ENCODE data around the gene PRDM10. TPM values are rescaled to one million over a fixed set of nuclear protein-coding genes. Genes with fewer than 3 reads are reported as not detected.

PRDM10 gene
- total RNA-seq, 4 donors from 2014 or later, result 6.6 to 12.0 (median 7.4) TPM

- 60 to 77% methylated on average over 1 to 3 of the region's 4 CpGs for WGBS, 2 donors (ENCODE audit: low coverage in 1 of 2)
These were observed 56.4 kb downstream of the PRDM10 start for GRCh38 chr11:129946256-129946655.

GRCh38 chr11:129945373-129945772 lies 57.3 kb downstream of the PRDM10 start:
- Histone ChIP-seq H3K9me3 (no peaks in the 10 kb centered on the region), H3K27ac (no peak overlapping the region), H3K4me1 (peaks cover 0 to 2% (median 0%) of the 10 kb centered on the region in 3 donors), H3K36me3 (peaks cover 0 to 58% of the 10 kb centered on the region in 2 donors), H3K4me3 (no peak overlapping the region), H3K27me3 (no peaks in the 10 kb centered on the region)
- TF ChIP-seq POLR2AphosphoS5 (IDR thresholded peaks at IDR 0.05), result no peak
- TF ChIP-seq CTCF (IDR thresholded peaks at IDR 0.05), result no peak
- no peak for TF ChIP-seq EP300 (IDR thresholded peaks at IDR 0.05)
- no peak for TF ChIP-seq POLR2A (IDR thresholded peaks at IDR 0.05)
- WGBS, 2 donors (ENCODE audit: low coverage in 1 of 2), result 90 to 95% methylated on average over 8 to 11 of the region's 11 CpGs
- ATAC-seq, result no peak

More at GRCh38 chr11:129946256-129946655, 56.4 kb downstream of the PRDM10 start:
- no peak overlapping the region for H3K27ac ChIP-seq
- H3K4me3 ChIP-seq, result no peak overlapping the region
- TF ChIP-seq CTCF (IDR thresholded peaks at IDR 0.05) (no peak), POLR2AphosphoS5 (IDR thresholded peaks at IDR 0.05) (no peak), EP300 (IDR thresholded peaks at IDR 0.05) (no peak), POLR2A (IDR thresholded peaks at IDR 0.05) (no peak)
- no peaks in the 10 kb centered on the region for H3K9me3 ChIP-seq
- peaks cover 0 to 11% (median 0%) of the 10 kb centered on the region in 3 donors for H3K4me1 ChIP-seq
- ATAC-seq, result no peak
- H3K36me3 ChIP-seq, result peaks cover 0 to 58% of the 10 kb centered on the region in 2 donors
- no peaks in the 10 kb centered on the region for H3K27me3 ChIP-seq

GRCh38 chr11:129944696-129945095 lies 57.9 kb downstream of the PRDM10 start:
- Histone ChIP-seq H3K27me3 (no peaks in the 10 kb centered on the region), H3K9me3 (no peaks in the 10 kb centered on the region), H3K4me3 (no peak overlapping the region), H3K4me1 (no peaks in the 10 kb centered on the region), H3K36me3 (peaks cover 0 to 59% of the 10 kb centered on the region in 2 donors), H3K27ac (no peak overlapping the region)
- ATAC-seq, result no peak
- WGBS, 2 donors (ENCODE audit: low coverage in 1 of 2), result 95 to 100% methylated on average over 1 to 4 of the region's 18 CpGs
- TF ChIP-seq CTCF (IDR thresholded peaks at IDR 0.05), result no peak
- TF ChIP-seq EP300 (IDR thresholded peaks at IDR 0.05), result no peak
- TF ChIP-seq POLR2AphosphoS5 (IDR thresholded peaks at IDR 0.05), result no peak
- TF ChIP-seq POLR2A (IDR thresholded peaks at IDR 0.05), result no peak

- no peak for TF ChIP-seq POLR2AphosphoS5 (IDR thresholded peaks at IDR 0.05)
- no peak for TF ChIP-seq POLR2A (IDR thresholded peaks at IDR 0.05)
- TF ChIP-seq CTCF (IDR thresholded peaks at IDR 0.05), result no peak
- TF ChIP-seq EP300 (IDR thresholded peaks at IDR 0.05), result no peak
- Histone ChIP-seq H3K9me3 (no peaks in the 10 kb centered on the region), H3K27me3 (no peaks in the 10 kb centered on the region), H3K27ac (no peak overlapping the region), H3K4me1 (no peaks in the 10 kb centered on the region), H3K36me3 (peaks cover 0 to 67% of the 10 kb centered on the region in 2 donors), H3K4me3 (no peak overlapping the region)
- ATAC-seq, result no peak
These were observed 59.6 kb downstream of the PRDM10 start for GRCh38 chr11:129943036-129943435.

- H3K27ac ChIP-seq, result no peak overlapping the region
- ATAC-seq, result no peak
- no peaks in the 10 kb centered on the region for H3K27me3 ChIP-seq
- 77 to 100% methylated on average over 1 to 4 of the region's 4 CpGs for WGBS, 2 donors (ENCODE audit: low coverage in 1 of 2)
- no peaks in the 10 kb centered on the region for H3K4me1 ChIP-seq
- H3K4me3 ChIP-seq, result no peak overlapping the region
- TF ChIP-seq POLR2AphosphoS5 (IDR thresholded peaks at IDR 0.05), result no peak
- TF ChIP-seq CTCF (IDR thresholded peaks at IDR 0.05), result no peak
- TF ChIP-seq POLR2A (IDR thresholded peaks at IDR 0.05), result no peak
- no peak for TF ChIP-seq EP300 (IDR thresholded peaks at IDR 0.05)
- H3K36me3 ChIP-seq, result peaks cover 0 to 44% of the 10 kb centered on the region in 2 donors
- no peaks in the 10 kb centered on the region for H3K9me3 ChIP-seq
These were observed 63.1 kb downstream of the PRDM10 start for GRCh38 chr11:129939510-129939909.

Data from gastroesophageal sphincter (tissue), 4 donors.